ENCODE data around the gene ZBTB40. TPM values are rescaled to one million over a fixed set of nuclear protein-coding genes. Genes with fewer than 3 reads are reported as not detected.

Gene ZBTB40, protein sequence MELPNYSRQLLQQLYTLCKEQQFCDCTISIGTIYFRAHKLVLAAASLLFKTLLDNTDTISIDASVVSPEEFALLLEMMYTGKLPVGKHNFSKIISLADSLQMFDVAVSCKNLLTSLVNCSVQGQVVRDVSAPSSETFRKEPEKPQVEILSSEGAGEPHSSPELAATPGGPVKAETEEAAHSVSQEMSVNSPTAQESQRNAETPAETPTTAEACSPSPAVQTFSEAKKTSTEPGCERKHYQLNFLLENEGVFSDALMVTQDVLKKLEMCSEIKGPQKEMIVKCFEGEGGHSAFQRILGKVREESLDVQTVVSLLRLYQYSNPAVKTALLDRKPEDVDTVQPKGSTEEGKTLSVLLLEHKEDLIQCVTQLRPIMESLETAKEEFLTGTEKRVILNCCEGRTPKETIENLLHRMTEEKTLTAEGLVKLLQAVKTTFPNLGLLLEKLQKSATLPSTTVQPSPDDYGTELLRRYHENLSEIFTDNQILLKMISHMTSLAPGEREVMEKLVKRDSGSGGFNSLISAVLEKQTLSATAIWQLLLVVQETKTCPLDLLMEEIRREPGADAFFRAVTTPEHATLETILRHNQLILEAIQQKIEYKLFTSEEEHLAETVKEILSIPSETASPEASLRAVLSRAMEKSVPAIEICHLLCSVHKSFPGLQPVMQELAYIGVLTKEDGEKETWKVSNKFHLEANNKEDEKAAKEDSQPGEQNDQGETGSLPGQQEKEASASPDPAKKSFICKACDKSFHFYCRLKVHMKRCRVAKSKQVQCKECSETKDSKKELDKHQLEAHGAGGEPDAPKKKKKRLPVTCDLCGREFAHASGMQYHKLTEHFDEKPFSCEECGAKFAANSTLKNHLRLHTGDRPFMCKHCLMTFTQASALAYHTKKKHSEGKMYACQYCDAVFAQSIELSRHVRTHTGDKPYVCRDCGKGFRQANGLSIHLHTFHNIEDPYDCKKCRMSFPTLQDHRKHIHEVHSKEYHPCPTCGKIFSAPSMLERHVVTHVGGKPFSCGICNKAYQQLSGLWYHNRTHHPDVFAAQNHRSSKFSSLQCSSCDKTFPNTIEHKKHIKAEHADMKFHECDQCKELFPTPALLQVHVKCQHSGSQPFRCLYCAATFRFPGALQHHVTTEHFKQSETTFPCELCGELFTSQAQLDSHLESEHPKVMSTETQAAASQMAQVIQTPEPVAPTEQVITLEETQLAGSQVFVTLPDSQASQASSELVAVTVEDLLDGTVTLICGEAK
- 32.1 TPM for total RNA-seq

DNA sequence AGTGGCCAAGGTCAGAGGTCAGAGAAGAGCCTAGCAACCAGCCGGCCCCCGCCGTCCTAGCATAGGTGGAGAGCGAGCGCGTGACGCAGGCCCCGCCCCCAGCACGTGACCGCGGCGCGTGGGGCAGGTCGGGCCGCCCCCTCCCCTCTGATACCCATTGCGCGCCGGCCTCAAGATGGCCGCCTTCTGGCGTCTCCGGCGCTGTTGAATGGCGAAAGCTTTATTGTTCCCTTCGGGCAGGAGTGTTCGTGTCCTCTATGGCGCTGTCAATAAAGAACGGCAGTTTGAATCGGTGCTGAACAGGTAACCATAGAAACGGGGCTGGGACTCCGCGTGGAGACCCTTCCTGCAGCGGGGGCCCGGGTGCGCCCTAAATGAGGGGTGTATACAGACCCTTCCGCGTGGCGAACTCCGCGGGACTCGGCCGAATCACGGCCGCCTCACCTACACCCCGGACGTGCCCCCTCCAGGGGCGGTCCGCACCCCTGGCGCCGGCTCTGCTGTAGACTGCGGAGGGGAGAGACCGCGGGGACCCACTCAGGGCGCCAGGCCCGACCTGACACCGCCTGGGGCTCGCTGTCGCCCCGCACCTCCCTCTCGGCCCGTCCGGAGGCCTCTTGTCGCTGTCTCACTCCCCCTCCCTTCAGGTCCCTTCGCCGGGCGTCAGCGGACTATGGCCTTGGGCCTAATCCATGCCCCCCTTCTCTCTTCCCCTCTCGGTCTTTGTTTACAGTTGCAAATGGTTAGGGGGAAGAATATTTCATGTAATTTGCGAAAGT lies at the start of gene ZBTB40:
TSS of gene ZBTB40 (plus strand) at position 150 of the 779 bp plus-strand sequence. CDS start 38,098 bp downstream, outside the sequence.
- peak; percentile 98 for DNase-seq (ENCODE audit: low spot score)

GRCh38 chr1:22402356-22403053 lies 49.1 kb upstream of the ZBTB40 start:
- no peak for DNase-seq (ENCODE audit: low spot score)

GRCh38 chr1:22404486-22404885 lies 47.2 kb upstream of the ZBTB40 start:
- DNase-seq (ENCODE audit: low spot score), result no peak

- no peak for DNase-seq (ENCODE audit: low spot score)
These were observed 44.7 kb upstream of the ZBTB40 start for GRCh38 chr1:22406722-22407495.

- no peak for DNase-seq (ENCODE audit: low spot score)
These were observed 43.4 kb upstream of the ZBTB40 start for GRCh38 chr1:22408230-22408629.

DNA sequence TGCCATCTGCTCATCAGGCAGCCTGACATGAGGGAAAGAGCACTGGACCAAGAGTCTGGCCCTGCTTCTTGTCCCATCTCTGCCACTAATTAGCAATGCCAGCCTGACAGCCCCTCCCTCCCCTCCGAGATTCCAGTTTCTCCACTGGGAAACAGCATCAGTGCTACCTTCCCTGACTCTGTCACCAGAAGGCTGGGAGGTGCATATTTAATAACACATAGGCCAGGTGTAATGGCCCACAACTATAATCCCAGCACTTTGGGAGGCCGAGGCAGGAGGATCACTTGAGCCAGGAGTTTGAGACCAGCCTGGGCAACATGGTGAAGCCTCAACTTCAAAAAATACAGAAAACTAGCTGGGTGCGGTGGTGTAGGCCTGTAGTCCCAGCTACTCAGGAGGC lies 41.2 kb upstream of the ZBTB40 start:
- DNase-seq (ENCODE audit: low spot score), result no peak

GRCh38 chr1:22410928-22411495 lies 40.6 kb upstream of the ZBTB40 start:
- DNase-seq (ENCODE audit: low spot score), result no peak

GRCh38 chr1:22411589-22411988 lies 40.1 kb upstream of the ZBTB40 start:
- no peak for DNase-seq (ENCODE audit: low spot score)

DNA sequence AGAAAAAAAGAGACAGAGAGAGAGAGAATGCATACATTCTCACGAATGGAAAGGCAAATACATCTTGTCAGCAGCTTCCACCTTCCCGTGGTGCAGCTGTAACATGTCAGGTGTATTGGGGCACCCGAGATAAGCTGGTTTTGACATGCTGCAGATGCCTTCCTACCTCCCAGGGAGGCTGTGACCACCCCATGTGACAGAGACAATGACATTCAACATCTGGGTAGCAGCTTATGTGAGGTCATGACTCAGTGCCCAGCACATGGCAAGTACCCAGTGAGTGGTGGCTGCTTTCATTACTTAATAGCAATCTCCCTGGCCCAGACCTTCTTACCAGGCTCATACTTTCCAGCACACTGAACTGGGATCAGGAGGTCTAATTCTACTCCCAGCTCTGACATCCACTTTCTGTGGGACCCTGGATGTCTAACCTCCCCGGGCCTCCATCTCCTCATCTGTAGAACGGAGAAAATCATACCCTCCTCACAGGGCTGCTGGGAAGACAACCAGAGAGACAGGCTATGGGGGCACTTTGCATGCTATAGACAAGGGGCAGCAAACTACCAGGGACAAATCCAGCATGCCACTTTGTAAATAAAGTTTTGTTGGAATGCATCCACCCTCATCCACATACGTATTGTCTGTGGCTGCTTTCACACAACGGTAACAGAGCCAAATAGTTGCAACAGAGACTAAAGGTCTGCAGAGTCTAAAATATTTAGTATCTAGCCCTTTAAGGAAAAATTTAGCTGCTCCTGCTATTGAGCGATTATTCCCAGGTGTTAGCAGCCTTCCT lies 38.5 kb upstream of the ZBTB40 start:
- DNase-seq (ENCODE audit: low spot score), result peak; percentile 31

DNA sequence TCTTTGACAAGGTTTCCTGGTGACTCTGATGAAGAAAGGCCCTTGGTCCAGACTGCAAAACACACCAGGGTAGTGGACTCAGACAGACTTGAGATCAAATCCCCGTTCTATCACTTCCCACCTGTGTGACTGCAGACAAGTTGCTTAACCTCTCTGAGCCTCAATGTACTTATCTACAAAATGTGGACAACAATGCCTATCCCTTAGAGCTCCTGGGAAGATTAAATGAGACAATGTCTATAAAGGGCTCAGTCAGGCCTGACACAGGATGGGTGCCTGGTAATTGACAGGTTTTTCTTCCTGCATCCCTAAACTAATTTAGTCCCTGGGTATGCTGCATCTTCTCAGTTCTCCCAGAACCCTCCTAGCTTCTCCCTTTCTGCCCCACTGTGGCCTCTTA lies 37.9 kb upstream of the ZBTB40 start:
- DNase-seq (ENCODE audit: low spot score), result no peak

DNA sequence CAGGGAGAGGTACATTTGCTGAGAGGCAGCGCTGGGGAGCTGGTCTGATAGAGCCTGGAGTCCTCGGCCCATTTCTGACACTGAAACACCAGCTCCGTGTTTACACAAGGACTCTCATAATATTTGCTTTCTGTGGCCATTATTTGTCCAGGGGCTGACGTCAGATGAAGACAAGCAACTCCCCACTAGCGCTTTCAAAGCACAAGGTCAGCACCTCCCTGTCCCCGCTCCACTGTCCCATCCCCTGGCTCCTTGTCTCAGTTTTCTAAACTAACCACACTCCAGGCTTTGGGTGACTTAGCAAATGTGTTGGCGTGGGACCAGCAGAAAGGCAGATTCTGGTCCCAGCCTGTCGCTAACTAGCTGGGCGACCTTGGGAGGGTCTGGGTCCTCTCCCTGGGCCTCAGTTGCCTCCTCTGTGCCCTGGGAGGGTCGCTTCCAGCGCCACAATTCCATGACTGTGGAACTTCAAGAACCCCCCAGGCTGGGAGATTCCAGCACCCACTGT lies 37.4 kb upstream of the ZBTB40 start:
- peak; percentile 88 for DNase-seq (ENCODE audit: low spot score)

- DNase-seq (ENCODE audit: low spot score), result no peak
These were observed 36.2 kb upstream of the ZBTB40 start for GRCh38 chr1:22415489-22415888.

DNA sequence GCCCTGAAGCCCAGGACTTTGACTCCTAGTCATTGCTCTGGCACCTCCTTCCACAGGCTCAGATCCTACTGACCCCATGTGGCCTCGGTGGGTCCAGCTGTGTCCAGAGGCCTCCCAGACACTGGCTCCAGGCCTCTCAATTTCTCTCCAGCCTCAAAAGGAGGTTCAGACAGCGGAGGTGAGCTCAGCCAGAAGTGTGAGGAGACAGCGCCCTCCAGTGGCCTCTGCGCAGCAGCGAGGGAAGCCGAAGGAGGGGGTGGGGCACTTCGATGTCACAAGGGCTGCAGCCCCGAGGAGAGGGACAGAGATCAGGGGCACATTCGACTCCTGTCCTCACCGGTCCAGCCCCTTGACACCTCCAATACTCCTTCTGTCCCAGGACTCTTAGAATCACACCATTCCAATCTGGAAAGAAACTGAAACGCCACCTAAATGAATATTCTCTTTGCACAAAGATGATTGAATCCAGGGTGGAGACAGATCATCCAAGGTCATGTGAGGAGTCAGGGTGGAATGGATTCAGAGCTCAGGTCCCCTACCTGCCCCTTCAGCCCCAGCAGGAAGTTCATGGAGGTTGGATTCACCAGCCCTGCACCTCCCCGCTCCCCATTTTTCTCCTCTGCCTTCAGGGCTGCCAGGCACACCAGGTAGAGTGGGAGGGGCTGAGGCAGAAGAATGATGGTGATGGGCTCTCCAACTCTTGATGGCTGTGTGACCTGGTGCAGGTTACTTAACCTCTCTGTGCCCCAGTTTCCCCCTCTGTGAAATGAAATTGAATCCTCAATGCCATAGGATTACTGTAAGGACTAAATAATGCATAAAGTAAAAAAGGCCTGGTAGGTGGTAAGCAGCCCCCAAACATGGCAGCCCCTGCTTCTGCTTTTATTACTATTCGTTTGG lies 34.8 kb upstream of the ZBTB40 start:
- peak; percentile 77 for DNase-seq (ENCODE audit: low spot score)

GRCh38 chr1:22417466-22417865 lies 34.2 kb upstream of the ZBTB40 start:
- DNase-seq (ENCODE audit: low spot score), result no peak

- DNase-seq (ENCODE audit: low spot score), result no peak
These were observed 33.3 kb upstream of the ZBTB40 start for GRCh38 chr1:22418312-22418711.

GRCh38 chr1:22418933-22419382 lies 32.7 kb upstream of the ZBTB40 start:
- DNase-seq (ENCODE audit: low spot score), result no peak

DNA sequence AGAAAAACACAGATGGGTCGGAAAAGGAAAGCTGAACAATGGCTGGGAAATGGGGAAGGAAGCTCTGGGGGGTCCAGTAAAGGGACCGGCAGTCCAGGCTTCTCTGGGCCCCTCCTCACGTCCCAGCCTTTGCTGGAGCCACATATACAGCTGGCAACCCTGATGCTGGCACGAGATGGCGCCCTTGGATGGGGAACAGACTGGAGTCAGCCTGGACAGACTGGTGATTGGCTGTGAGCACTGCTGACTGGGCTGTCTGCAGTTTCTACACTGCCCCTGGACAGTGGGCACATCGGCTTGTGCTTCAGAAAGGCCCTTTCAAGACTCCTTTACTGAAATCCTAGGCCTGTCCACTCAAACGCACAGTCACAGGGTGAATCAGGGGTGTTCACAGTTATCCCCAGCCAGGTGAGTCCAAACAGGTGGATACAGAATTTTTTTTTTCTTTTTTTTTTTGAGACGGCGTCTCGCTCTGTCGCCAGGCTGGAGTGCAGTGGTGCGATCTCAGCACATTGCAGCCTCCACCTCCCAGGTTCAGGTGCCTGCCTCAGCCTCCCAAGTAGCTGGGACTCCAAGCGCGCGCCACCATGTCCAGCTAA lies 31.1 kb upstream of the ZBTB40 start:
- DNase-seq (ENCODE audit: low spot score), result peak; percentile 84
